Karpas-422 (cell line): ENCODE results near the gene CYBA. TPM values are rescaled to one million over a fixed set of nuclear protein-coding genes. Genes with fewer than 3 reads are reported as not detected.

Experiments
- total RNA-seq: library from RNA; depleted of rRNA; stranded (reverse); fragments of >200 nt; shearing (Covaris generic); gene quantifications from 2 replicates; pipeline ENCODE4 v1.2.3, GENCODE V29; 2014; ENCODE audit warnings: low replicate concordance; rRNA removed

CYBA gene
- total RNA-seq, 1 experiment from 2014 or later = 395 TPM

Other genes with a start within 250 kb of the CYBA start
- gene ZFPM1, start 197.8 kb downstream of the CYBA start, total RNA-seq = 0.36 and 0.75 TPM in 2 replicates
- gene ZC3H18, start 80.7 kb downstream of the CYBA start, total RNA-seq = 8.3 and 17.5 TPM in 2 replicates
- gene IL17C, start 12.5 kb downstream of the CYBA start, total RNA-seq = not detected in 2 replicates
- gene MVD, start 12.0 kb upstream of the CYBA start, total RNA-seq = 35.0 and 82.2 TPM in 2 replicates
- 1.3 and 1.4 TPM in 2 replicates for gene SNAI3, start 35.5 kb upstream of the CYBA start, total RNA-seq
- 16.9 and 27.1 TPM in 2 replicates for gene RNF166, start 55.4 kb upstream of the CYBA start, total RNA-seq
- gene CTU2, start 55.5 kb upstream of the CYBA start, total RNA-seq = 11.3 and 23.8 TPM in 2 replicates
- gene PIEZO1, start 134.2 kb upstream of the CYBA start, total RNA-seq = 1.8 and 2.1 TPM in 2 replicates
- 20.4 and 40.3 TPM in 2 replicates for gene CDT1, start 152.7 kb upstream of the CYBA start, total RNA-seq
- gene APRT, start 160.9 kb upstream of the CYBA start, total RNA-seq = 193 and 232 TPM in 2 replicates
- gene GALNS, start 205.9 kb upstream of the CYBA start, total RNA-seq = 18.1 and 26.8 TPM in 2 replicates
- gene TRAPPC2L, start 206.1 kb upstream of the CYBA start, total RNA-seq = 58.0 and 84.6 TPM in 2 replicates
- gene PABPN1L, start 215.6 kb upstream of the CYBA start, total RNA-seq = not detected in 2 replicates